Mesothelial cell of epicardium (in vitro differentiated cells): ENCODE measurements around the gene KLHL26. TPM values are rescaled to one million over a fixed set of nuclear protein-coding genes. Genes with fewer than 3 reads are reported as not detected.

Experiments
- DNase-seq, 2 experiments: peaks; one replicate each; pipeline ENCODE4 v3.0.0; 2021; ENCODE audit warnings: low spot score in 2 of 2; ENCODE audit not compliant: unreplicated experiment in 2 of 2
- H3K27ac Mint-ChIP-seq: 2 replicates; pipeline ENCODE4 v1.8.0; 2021; ENCODE audit warnings: mixed read lengths
- H3K27me3 Mint-ChIP-seq: 2 replicates; pipeline ENCODE4 v1.8.0; 2021; ENCODE audit warnings: low read depth, mixed read lengths
- H3K36me3 Mint-ChIP-seq: 2 replicates; pipeline ENCODE4 v1.8.0; 2021; ENCODE audit warnings: mixed read lengths
- H3K4me1 Mint-ChIP-seq: 2 replicates; pipeline ENCODE4 v1.8.0; 2021; ENCODE audit warnings: mixed read lengths
- H3K4me3 Mint-ChIP-seq: 2 replicates; pipeline ENCODE4 v1.8.0; 2021; ENCODE audit warnings: mild to moderate bottlenecking, moderate library complexity, mixed read lengths
- H3K9me3 Mint-ChIP-seq: 2 replicates; pipeline ENCODE4 v1.8.0; 2021; ENCODE audit warnings: mixed read lengths
- CTCF ChIP-seq: fragments of 200-600 bp; sonication (generic); IDR thresholded peaks from one replicate; pipeline ENCODE4 v1.5.0; 2021; ENCODE audit warnings: antibody characterized with exemption; ENCODE audit not compliant: unreplicated experiment
- total RNA-seq: library from RNA; stranded (reverse); gene quantifications from 3 replicates; pipeline ENCODE4 v1.2.1, GENCODE V29; 2021

Gene KLHL26
- total RNA-seq, 1 donor from 2014 or later, result 12.0 TPM

- Mint-ChIP-seq H3K4me1 (peaks cover 28% of the 10 kb centered on the region), H3K4me3 (no peak overlapping the region), H3K27me3 (no peaks in the 10 kb centered on the region), H3K36me3 (no peaks in the 10 kb centered on the region), H3K27ac (peak overlapping the region; percentile 43), H3K9me3 (no peaks in the 10 kb centered on the region)
- no peak for DNase-seq
- no peak for TF ChIP-seq CTCF
Observed at GRCh38 chr19:18650468-18651041, 13.7 kb downstream of the KLHL26 start.

- no peak overlapping the region for H3K27ac Mint-ChIP-seq
- TF ChIP-seq CTCF, result no peak
- no peak overlapping the region for H3K4me3 Mint-ChIP-seq
- no peaks in the 10 kb centered on the region for H3K27me3 Mint-ChIP-seq
- DNase-seq, result no peak
- H3K36me3 Mint-ChIP-seq, result no peaks in the 10 kb centered on the region
- H3K9me3 Mint-ChIP-seq, result no peaks in the 10 kb centered on the region
- H3K4me1 Mint-ChIP-seq, result peaks cover 28% of the 10 kb centered on the region
Observed at GRCh38 chr19:18651300-18651699, 14.5 kb downstream of the KLHL26 start.

- Mint-ChIP-seq H3K4me1 (peaks cover 28% of the 10 kb centered on the region), H3K27me3 (no peaks in the 10 kb centered on the region), H3K4me3 (no peak overlapping the region), H3K36me3 (no peaks in the 10 kb centered on the region), H3K9me3 (no peaks in the 10 kb centered on the region), H3K27ac (no peak overlapping the region)
- DNase-seq, result no peak
- TF ChIP-seq CTCF, result no peak
Observed at GRCh38 chr19:18651733-18652132, 14.9 kb downstream of the KLHL26 start.

GRCh38 chr19:18653853-18654252, 17.0 kb downstream of the KLHL26 start:
- H3K36me3 Mint-ChIP-seq, result no peaks in the 10 kb centered on the region
- TF ChIP-seq CTCF, result no peak
- no peak overlapping the region for H3K4me3 Mint-ChIP-seq
- H3K9me3 Mint-ChIP-seq, result no peaks in the 10 kb centered on the region
- no peak overlapping the region for H3K27ac Mint-ChIP-seq
- H3K4me1 Mint-ChIP-seq, result peaks cover 44% of the 10 kb centered on the region
- no peak for DNase-seq
- H3K27me3 Mint-ChIP-seq, result no peaks in the 10 kb centered on the region

GRCh38 chr19:18654469-18654868, 17.6 kb downstream of the KLHL26 start:
- Mint-ChIP-seq H3K27me3 (no peaks in the 10 kb centered on the region), H3K36me3 (no peaks in the 10 kb centered on the region), H3K27ac (no peak overlapping the region), H3K4me1 (peaks cover 43% of the 10 kb centered on the region), H3K9me3 (no peaks in the 10 kb centered on the region), H3K4me3 (no peak overlapping the region)
- DNase-seq, result no peak
- TF ChIP-seq CTCF, result no peak

- Mint-ChIP-seq H3K9me3 (no peaks in the 10 kb centered on the region), H3K27me3 (no peaks in the 10 kb centered on the region), H3K4me1 (peaks cover 35% of the 10 kb centered on the region), H3K36me3 (no peaks in the 10 kb centered on the region), H3K4me3 (no peak overlapping the region), H3K27ac (no peak overlapping the region)
- DNase-seq, result no peak
- no peak for TF ChIP-seq CTCF
Observed at GRCh38 chr19:18655173-18655844, 18.5 kb downstream of the KLHL26 start.
